Transverse colon (tissue), 4 donors: ENCODE measurements around the gene IYD.

Experiments used
- CTCF ChIP-seq, 5 experiments: fragments of 200-600 bp in 3 of 5; fragments of 450-650 bp in 2 of 5; sonication (generic) in 3 of 5; IDR thresholded peaks; 1 replicate in 2 of 5; 2 replicates in 3 of 5; pipeline ENCODE4 v1.5.1; 2016 to 2017; ENCODE audit warnings: antibody characterized with exemption in 5 of 5, inconsistent platforms in 3 of 5, mild to moderate bottlenecking in 2 of 5, moderate library complexity in 1 of 5
- POLR2A ChIP-seq: fragments of 450-650 bp; IDR thresholded peaks from one replicate; pipeline ENCODE4 v1.6.1; 2016; ENCODE audit warnings: antibody characterized with exemption, mild to moderate bottlenecking, moderate library complexity
- POLR2AphosphoS5 ChIP-seq, 3 donors: sonication (generic); formaldehyde crosslinking; IDR thresholded peaks; one replicate each; pipeline ENCODE4 v1.6.1; 2016; ENCODE audit warnings: antibody characterized with exemption in 3 of 3

GRCh38 chr6:150377211-150377781 lies 8.5 kb downstream of the IYD start:
- TF ChIP-seq CTCF (IDR thresholded peaks at IDR 0.05): no peak
- no peak for TF ChIP-seq POLR2A
- no peak for TF ChIP-seq POLR2AphosphoS5 (IDR thresholded peaks at IDR 0.05)
